Stimulated activated CD4-positive, alpha-beta T cell treated with anti-CD3 and anti-CD28 coated beads, Interleukin-1b, Interleukin-23, amount 100 ng/mL, for 24 hours (primary cell): ENCODE results near the gene ATG4C.

Source experiments
- DNase-seq, 4 experiments: peaks; one replicate each; pipeline ENCODE4 v3.0.0-alpha.2; 2020; ENCODE audit warnings: low read depth in 4 of 4, low spot score in 1 of 4

The ATG4C gene

DNA sequence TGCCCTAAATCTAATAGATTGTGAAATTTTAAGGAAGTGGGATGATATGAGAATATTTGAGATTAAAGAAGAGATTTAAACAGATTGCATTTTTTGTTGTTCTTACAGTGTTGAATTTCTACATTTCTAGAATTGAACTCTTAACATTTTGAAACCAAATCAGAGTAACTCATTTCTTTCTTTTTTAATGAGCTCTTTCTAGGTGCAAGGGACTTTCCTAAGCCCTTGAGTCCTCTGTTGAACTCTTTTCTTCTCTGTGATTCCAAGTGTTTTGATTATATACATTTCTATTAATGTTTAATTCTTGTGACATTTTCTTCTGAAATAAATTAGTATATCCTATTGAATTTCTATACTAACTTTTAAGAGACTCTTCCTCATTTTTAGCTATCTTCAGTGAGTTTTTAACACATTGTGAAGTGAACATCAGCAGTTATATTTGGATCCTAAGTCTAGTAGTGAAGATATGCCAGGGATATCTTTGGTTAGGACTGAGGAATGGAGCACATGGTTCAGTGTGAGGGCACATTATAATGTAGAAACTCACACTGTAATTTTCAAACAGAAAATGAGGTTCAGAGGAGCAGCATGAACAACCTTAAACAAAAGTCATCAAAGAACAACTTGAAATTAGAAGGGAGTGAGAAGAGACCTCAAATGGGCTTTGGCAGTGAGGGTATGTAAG is 53.1 kb downstream of the ATG4C start:
- no peak for DNase-seq

GRCh38 chr1:62840555-62840954 is 56.6 kb downstream of the ATG4C start:
- DNase-seq = no peak

- peak in 1 of 4 experiments; percentile 3 for DNase-seq
These were observed 57.7 kb downstream of the ATG4C start for GRCh38 chr1:62841587-62842169.

DNA sequence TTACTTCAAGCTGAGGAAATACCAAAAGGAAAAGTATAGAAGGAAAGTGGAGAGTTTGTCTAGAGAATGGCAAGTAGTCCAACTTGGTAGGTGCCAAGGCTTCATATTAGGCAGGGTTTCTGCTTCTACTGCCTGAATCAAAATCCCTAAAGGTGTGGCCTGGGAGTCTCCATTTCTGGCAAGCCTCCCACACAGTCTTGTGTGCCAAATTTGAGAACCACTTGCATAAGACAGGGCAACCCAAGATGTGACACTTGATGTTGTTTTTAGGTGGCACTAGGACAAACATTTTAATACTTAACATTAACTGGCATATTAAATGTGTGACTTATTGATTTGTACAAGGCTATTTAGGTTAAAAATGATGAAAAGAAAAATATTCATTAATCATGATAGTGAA is 60.1 kb downstream of the ATG4C start:
- DNase-seq = no peak

GRCh38 chr1:62849031-62849430 is 65.1 kb downstream of the ATG4C start:
- no peak for DNase-seq

- no peak for DNase-seq
These were observed 68.3 kb downstream of the ATG4C start for GRCh38 chr1:62852253-62852652.

DNA sequence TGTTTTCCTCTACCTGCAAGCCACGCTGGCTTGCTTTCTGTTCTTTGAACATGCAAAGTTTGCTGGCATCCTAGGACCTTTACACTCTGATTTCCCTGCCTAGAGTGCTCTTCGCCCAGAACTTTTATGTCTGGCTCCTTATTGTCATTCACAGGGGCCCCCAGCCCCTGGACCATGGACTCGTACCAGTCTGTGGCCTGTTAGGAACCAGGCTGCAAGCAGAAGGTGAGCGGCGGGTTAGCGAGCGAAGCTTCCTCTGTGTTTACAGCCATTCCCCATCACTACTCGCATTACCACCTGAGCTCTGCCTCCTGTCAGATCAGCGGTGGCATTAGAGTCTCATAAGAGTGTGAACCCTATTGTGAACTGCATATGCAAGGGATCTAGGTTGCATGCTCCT is 73.0 kb downstream of the ATG4C start:
- DNase-seq = no peak

- no peak for DNase-seq
These were observed 85.4 kb downstream of the ATG4C start for GRCh38 chr1:62869217-62869754.

DNA sequence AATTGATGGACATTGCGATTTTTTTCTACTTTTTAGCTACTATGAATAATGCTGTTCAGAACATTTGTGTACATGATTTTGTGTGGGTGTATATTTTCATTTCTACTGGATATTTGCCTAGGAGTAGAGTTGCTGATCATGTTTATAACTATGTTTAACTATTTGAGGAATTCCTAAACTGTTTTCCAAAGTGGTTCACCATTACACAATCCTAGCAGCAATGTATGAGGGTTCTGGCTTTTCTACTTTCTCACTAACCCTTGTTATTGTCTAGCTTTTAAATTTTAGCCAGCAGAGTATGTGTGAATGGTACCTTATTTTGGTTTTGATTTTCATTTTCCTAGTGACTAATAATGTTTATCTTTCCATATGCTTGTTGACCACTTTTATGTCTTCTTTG is 86.2 kb downstream of the ATG4C start:
- DNase-seq = no peak

DNA sequence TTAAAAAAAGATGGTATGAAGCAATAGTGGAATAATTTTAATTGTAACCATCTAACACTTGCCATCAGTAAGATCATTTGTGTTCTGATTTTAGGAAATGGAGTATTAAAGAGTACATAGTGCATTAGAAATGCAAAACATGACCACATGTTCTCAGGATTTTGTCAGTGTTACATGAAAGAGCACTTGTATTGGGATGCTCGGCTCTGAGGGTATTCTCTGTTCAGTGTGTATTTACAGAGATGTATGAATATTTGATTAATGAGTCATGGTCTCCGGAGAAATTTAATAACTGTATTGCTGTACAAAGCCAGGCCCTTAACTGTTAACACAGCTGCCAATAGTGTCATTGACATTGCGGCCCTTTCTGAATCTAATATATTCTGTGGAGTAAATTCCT is 91.7 kb downstream of the ATG4C start:
- DNase-seq = no peak

- no peak for DNase-seq
These were observed 92.6 kb downstream of the ATG4C start for GRCh38 chr1:62876535-62876934.

- no peak for DNase-seq
These were observed 93.6 kb downstream of the ATG4C start for GRCh38 chr1:62877579-62877978.

DNA sequence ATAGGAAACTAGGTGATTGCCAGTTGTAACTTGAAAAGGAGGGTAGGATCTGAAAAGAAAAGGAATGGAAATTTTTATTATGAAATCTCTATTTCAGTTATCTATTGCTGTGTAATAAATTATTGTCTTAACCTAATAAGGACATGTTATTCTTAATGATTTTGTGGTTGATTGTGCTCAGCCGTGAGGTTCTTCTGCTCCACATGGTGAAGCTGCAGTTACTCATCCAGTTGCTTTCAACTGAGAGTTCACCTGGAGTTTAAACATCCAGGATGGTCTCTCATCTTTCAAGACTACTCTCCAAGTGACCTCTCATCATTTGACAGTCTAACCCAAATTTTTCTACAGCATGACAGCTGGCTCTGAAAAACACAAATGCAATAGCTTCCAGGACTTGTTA is 96.0 kb downstream of the ATG4C start:
- no peak for DNase-seq

- DNase-seq = no peak
These were observed 98.5 kb downstream of the ATG4C start for GRCh38 chr1:62882201-62883104.

DNA sequence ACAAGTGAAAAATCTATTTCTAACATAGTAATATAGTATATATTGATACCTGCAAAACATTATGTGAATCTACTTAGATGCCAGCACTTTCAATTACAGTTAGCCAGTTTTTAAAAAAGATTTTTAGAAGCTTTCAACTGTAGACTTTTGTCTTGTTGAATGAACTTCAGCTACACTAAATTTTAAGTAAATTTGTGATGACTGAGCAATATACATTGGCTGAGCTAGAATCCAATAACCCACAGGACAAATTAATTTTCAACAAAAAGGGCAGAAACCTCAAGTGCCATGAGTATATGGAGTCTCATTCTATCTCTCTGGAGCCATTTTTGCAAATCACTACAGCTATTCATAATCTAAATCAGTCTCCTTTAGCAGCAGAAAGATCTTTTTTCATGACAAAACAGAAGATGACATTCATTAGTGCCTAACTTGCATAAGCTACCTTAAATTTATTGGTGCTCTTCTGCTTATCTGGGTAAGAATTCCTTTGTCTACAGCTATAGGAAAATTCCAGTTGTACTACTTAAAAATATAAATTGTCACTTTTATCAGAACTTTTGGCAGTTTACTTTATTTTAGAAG is 100.3 kb downstream of the ATG4C start:
- DNase-seq = no peak

DNA sequence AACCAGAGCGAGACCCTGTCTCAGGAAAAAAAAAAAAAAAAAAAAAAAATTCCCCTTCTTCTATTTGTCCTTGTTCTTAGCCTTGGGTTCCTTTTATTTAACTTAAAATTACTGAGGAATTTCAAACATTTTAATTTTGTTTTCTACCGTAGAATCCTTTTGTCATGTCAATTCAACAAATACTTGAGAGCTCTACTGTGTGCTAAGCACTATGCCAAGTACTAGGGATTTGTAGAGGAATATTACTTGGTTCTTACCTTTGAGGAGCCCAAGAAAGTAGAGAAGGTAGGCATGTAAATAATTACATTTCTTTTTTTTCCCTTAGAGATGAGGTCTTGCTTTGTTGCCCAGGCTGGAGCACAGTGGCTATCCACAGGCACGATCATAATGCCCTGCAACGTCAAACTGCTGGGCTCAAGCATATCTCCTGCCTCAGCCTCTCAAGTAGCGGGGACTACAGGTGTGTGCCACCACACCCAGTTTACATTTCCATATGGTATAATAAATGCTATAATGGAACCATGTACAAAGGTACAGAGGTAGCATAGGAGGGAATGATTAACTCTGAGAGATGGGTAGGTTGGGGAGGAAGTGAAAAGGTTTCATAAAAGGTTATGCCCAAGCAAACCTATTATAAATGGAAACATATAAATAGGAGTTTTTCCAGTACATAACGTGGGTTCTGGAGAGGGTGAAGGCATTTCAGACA is 104.0 kb downstream of the ATG4C start:
- DNase-seq = no peak

DNA sequence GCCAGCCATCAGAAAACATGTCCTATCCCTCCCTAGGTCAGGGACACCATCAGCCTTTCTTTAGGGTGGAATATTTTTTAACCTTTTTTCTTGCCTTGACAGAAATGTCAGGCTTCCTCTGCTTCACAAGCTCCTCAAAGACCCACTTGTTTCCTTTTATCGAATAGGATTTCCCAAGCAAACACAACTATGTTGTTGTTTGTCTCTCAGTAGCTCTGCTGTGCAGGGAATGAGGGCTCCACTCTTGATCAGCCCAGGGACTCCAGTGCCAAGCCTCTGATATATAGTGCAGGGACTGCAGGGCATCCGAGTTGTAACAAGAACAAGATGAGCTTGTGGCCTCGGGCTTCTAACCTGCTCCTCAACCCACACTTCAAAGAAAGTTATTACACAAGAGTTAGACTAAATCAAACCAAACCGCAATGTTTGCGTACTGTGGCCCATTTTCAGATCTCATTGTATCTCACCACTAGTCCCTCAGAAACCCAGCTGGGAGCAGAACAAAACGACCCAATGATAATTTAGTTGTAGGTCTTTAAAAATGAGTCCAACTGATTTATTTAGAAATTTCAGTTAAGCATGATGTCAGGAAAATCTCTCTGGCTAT is 108.1 kb downstream of the ATG4C start:
- no peak for DNase-seq

- no peak for DNase-seq
These were observed 113.9 kb downstream of the ATG4C start for GRCh38 chr1:62897788-62898187.

DNA sequence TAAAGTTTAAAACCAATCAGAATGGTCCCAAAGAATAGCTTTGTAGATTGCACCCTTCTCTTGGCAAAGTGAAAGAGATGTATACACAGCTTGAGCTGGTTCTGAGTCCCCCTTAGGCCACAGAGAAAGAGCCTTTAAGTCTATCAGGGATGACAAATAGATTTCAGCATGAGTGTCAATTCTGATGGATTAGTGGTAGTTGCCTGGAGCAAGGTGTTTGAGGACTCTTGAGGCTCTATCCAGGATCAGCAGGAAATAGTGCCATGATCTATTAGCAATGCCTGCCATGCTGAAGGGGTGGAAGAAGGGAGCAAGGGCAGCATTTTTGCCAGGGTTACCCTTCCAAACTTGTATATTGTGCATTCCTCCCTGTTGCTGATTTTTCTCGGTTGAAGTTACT is 116.6 kb downstream of the ATG4C start:
- no peak for DNase-seq

DNA sequence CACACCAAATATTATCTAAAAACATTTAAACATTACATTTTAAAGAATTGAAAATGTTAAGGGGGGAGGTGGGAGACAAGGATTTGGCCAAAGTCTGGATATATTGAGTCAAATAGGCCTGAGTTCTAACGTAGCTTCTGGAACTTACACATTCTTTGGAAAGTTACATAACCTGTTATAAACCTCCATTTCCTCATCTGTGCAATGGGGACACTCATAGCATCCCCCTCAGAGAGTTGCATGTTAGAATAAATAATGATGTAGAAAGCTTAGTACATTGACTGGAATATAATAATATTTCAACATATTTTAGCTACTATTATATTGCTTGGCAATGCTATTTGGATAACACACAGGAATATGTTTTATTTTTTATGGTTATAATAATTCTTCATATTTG is 117.7 kb downstream of the ATG4C start:
- no peak for DNase-seq

DNA sequence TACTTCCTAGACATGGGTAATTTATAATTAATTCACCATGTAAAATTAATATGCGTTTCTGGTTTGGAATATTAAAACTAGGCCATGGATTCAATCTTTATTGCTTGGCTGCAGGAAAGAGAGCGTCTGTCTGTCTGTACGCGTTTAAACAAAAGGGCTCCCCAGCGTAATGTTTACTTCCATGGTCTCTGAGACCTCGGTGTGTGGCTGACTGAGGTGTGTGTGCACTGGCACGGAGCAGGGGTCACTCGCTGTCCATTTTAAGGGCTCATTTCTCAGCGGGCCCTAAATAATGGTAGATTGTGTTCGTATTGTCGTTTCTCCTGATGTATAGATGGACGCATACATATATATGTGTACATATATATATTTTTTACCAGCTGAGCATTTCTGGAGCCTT is 119.6 kb downstream of the ATG4C start:
- DNase-seq = no peak
